ENCODE data around the gene CPNE9. TPM values are rescaled to one million over a fixed set of nuclear protein-coding genes. Genes with fewer than 3 reads are reported as not detected.

CPNE9 gene
- total RNA-seq, 1 donor from 2014 or later, result 0.52 TPM

DNA sequence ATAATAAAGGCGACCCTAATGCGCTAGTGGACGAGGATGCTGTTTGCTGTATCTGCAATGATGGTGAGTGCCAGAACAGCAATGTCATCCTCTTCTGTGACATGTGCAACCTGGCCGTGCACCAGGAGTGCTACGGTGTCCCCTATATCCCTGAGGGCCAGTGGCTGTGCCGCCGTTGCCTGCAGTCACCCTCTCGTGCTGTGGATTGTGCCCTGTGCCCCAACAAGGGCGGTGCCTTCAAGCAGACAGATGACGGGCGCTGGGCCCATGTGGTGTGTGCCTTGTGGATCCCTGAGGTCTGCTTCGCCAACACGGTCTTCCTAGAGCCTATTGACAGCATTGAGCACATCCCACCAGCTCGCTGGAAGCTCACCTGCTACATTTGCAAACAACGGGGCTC lies 35.5 kb downstream of the CPNE9 start:
- H3K9me3 ChIP-seq (ENCODE audit: control insufficient read depth in 3 of 3, low read length in 3 of 3), result no peaks in the 10 kb centered on the region
- H3K36me3 ChIP-seq (ENCODE audit: control insufficient read depth in 3 of 3, insufficient read depth in 3 of 3, low read length in 3 of 3), result peaks cover 81 to 95% (median 95%) of the 10 kb centered on the region in 3 donors
- H3K27me3 ChIP-seq (ENCODE audit: control insufficient read depth in 3 of 3, insufficient read depth in 3 of 3, low read length in 3 of 3), result no peaks in the 10 kb centered on the region
- peaks cover 1 to 3% (median 2%) of the 10 kb centered on the region in 3 donors for H3K4me1 ChIP-seq (ENCODE audit: control insufficient read depth in 3 of 3, insufficient read depth in 3 of 3, low read length in 3 of 3)
- H3K9ac ChIP-seq (ENCODE audit: low read depth in 1 of 3, low read length in 3 of 3), result no peak overlapping the region
- no peak overlapping the region for H3K4me3 ChIP-seq (ENCODE audit: low read length in 3 of 3)
- H3K27ac ChIP-seq (ENCODE audit: low read depth, low read length), result no peak overlapping the region

- peaks cover 98 to 100% (median 98%) of the 10 kb centered on the region in 3 donors for H3K36me3 ChIP-seq (ENCODE audit: control insufficient read depth in 3 of 3, insufficient read depth in 3 of 3, low read length in 3 of 3)
- no peak overlapping the region for H3K27ac ChIP-seq (ENCODE audit: low read depth, low read length)
- H3K9me3 ChIP-seq (ENCODE audit: control insufficient read depth in 3 of 3, low read length in 3 of 3), result no peaks in the 10 kb centered on the region
- no peak overlapping the region for H3K4me3 ChIP-seq (ENCODE audit: low read length in 3 of 3)
- H3K9ac ChIP-seq (ENCODE audit: low read depth in 1 of 3, low read length in 3 of 3), result no peak overlapping the region
- no peaks in the 10 kb centered on the region for H3K27me3 ChIP-seq (ENCODE audit: control insufficient read depth in 3 of 3, insufficient read depth in 3 of 3, low read length in 3 of 3)
- H3K4me1 ChIP-seq (ENCODE audit: control insufficient read depth in 3 of 3, insufficient read depth in 3 of 3, low read length in 3 of 3), result no peaks in the 10 kb centered on the region
These were observed 38.9 kb downstream of the CPNE9 start for GRCh38 chr3:9742560-9742959.

DNA sequence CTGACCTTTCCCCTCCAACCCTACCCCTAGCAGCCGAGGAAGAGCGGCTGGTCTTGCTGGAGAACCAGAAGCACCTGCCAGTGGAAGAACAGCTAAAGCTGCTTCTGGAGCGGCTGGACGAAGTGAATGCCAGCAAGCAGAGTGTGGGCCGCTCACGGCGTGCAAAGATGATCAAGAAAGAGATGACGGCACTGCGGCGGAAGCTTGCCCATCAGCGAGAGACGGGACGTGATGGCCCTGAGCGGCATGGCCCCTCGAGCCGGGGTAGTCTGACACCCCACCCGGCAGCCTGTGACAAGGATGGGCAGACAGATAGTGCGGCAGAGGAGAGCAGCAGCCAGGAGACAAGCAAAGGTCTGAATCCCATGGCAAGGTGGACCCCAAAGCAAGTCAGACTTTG lies 39.9 kb downstream of the CPNE9 start:
- H3K9me3 ChIP-seq (ENCODE audit: control insufficient read depth in 3 of 3, low read length in 3 of 3), result no peaks in the 10 kb centered on the region
- H3K36me3 ChIP-seq (ENCODE audit: control insufficient read depth in 3 of 3, insufficient read depth in 3 of 3, low read length in 3 of 3), result peaks cover 96 to 99% (median 98%) of the 10 kb centered on the region in 3 donors
- H3K4me1 ChIP-seq (ENCODE audit: control insufficient read depth in 3 of 3, insufficient read depth in 3 of 3, low read length in 3 of 3), result no peaks in the 10 kb centered on the region
- H3K9ac ChIP-seq (ENCODE audit: low read depth in 1 of 3, low read length in 3 of 3), result no peak overlapping the region
- no peak overlapping the region for H3K4me3 ChIP-seq (ENCODE audit: low read length in 3 of 3)
- H3K27ac ChIP-seq (ENCODE audit: low read depth, low read length), result no peak overlapping the region
- H3K27me3 ChIP-seq (ENCODE audit: control insufficient read depth in 3 of 3, insufficient read depth in 3 of 3, low read length in 3 of 3), result no peaks in the 10 kb centered on the region

DNA sequence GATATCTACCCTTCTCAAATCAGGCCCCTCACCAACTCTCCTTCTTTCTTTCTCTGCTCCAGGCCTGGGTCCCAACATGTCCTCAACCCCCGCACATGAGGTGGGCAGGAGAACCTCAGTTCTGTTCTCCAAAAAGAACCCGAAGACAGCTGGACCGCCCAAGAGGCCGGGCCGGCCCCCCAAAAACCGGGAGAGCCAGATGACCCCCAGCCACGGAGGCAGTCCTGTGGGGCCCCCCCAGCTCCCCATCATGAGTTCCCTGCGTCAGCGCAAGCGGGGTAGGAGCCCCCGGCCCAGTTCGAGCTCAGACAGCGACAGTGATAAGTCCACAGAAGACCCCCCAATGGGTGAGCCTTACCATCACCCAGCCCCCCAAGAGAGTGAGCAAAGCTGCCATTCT lies 40.5 kb downstream of the CPNE9 start:
- H3K27ac ChIP-seq (ENCODE audit: low read depth, low read length), result no peak overlapping the region
- peaks cover 3% of the 10 kb centered on the region in 3 donors for H3K4me1 ChIP-seq (ENCODE audit: control insufficient read depth in 3 of 3, insufficient read depth in 3 of 3, low read length in 3 of 3)
- H3K36me3 ChIP-seq (ENCODE audit: control insufficient read depth in 3 of 3, insufficient read depth in 3 of 3, low read length in 3 of 3), result peaks cover 91 to 94% (median 91%) of the 10 kb centered on the region in 3 donors
- H3K4me3 ChIP-seq (ENCODE audit: low read length in 3 of 3), result no peak overlapping the region
- no peaks in the 10 kb centered on the region for H3K9me3 ChIP-seq (ENCODE audit: control insufficient read depth in 3 of 3, low read length in 3 of 3)
- no peak overlapping the region for H3K9ac ChIP-seq (ENCODE audit: low read depth in 1 of 3, low read length in 3 of 3)
- H3K27me3 ChIP-seq (ENCODE audit: control insufficient read depth in 3 of 3, insufficient read depth in 3 of 3, low read length in 3 of 3), result no peaks in the 10 kb centered on the region

DNA sequence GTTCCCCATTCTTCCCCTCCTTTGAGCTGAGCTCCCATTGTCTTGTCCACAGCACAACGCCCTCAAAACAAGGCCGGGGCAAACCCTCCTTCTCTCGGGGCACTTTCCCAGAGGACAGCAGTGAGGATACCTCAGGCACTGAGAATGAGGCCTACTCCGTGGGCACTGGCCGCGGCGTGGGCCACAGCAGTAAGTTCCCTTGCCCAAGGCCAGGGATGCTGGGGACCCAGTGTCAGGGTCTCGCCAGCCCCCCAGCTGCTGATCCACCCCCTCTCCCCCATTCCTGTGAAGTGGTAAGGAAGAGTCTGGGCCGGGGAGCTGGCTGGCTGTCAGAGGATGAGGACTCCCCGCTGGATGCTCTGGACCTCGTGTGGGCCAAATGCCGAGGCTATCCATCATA lies 41.9 kb downstream of the CPNE9 start:
- no peak overlapping the region for H3K9ac ChIP-seq (ENCODE audit: low read depth in 1 of 3, low read length in 3 of 3)
- peaks cover 77 to 81% (median 78%) of the 10 kb centered on the region in 3 donors for H3K36me3 ChIP-seq (ENCODE audit: control insufficient read depth in 3 of 3, insufficient read depth in 3 of 3, low read length in 3 of 3)
- no peaks in the 10 kb centered on the region for H3K9me3 ChIP-seq (ENCODE audit: control insufficient read depth in 3 of 3, low read length in 3 of 3)
- no peak overlapping the region for H3K4me3 ChIP-seq (ENCODE audit: low read length in 3 of 3)
- no peaks in the 10 kb centered on the region for H3K27me3 ChIP-seq (ENCODE audit: control insufficient read depth in 3 of 3, insufficient read depth in 3 of 3, low read length in 3 of 3)
- H3K27ac ChIP-seq (ENCODE audit: low read depth, low read length), result no peak overlapping the region
- peaks cover 9 to 12% (median 11%) of the 10 kb centered on the region in 3 donors for H3K4me1 ChIP-seq (ENCODE audit: control insufficient read depth in 3 of 3, insufficient read depth in 3 of 3, low read length in 3 of 3)

DNA sequence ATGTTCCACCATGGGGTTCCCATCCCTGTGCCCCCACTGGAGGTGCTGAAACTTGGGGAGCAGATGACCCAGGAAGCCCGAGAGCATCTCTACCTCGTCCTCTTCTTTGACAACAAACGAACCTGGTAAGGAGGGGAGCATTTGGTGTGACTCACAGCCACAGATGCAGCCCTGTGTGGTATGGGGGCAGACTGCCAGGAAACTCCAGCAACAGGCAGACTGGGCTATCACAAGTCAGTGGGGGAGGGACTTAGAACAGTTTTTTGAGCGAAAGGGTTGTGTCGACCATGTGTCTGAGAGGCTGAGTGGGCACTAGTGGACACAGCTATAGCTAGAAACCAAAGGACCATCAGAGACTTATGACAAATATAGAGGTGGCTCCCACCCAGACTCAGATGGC lies 42.7 kb downstream of the CPNE9 start:
- H3K9me3 ChIP-seq (ENCODE audit: control insufficient read depth in 3 of 3, low read length in 3 of 3), result no peaks in the 10 kb centered on the region
- H3K4me3 ChIP-seq (ENCODE audit: low read length in 3 of 3), result no peak overlapping the region
- no peak overlapping the region for H3K27ac ChIP-seq (ENCODE audit: low read depth, low read length)
- no peaks in the 10 kb centered on the region for H3K27me3 ChIP-seq (ENCODE audit: control insufficient read depth in 3 of 3, insufficient read depth in 3 of 3, low read length in 3 of 3)
- peaks cover 69 to 73% (median 72%) of the 10 kb centered on the region in 3 donors for H3K36me3 ChIP-seq (ENCODE audit: control insufficient read depth in 3 of 3, insufficient read depth in 3 of 3, low read length in 3 of 3)
- H3K9ac ChIP-seq (ENCODE audit: low read depth in 1 of 3, low read length in 3 of 3), result no peak overlapping the region
- H3K4me1 ChIP-seq (ENCODE audit: control insufficient read depth in 3 of 3, insufficient read depth in 3 of 3, low read length in 3 of 3), result peaks cover 17 to 19% (median 19%) of the 10 kb centered on the region in 3 donors

GRCh38 chr3:9747267-9747666 lies 43.6 kb downstream of the CPNE9 start:
- no peak overlapping the region for H3K4me3 ChIP-seq (ENCODE audit: low read length in 3 of 3)
- H3K9ac ChIP-seq (ENCODE audit: low read depth in 1 of 3, low read length in 3 of 3), result no peak overlapping the region
- H3K9me3 ChIP-seq (ENCODE audit: control insufficient read depth in 3 of 3, low read length in 3 of 3), result no peaks in the 10 kb centered on the region
- peaks cover 23 to 25% (median 23%) of the 10 kb centered on the region in 3 donors for H3K4me1 ChIP-seq (ENCODE audit: control insufficient read depth in 3 of 3, insufficient read depth in 3 of 3, low read length in 3 of 3)
- H3K27ac ChIP-seq (ENCODE audit: low read depth, low read length), result no peak overlapping the region
- peaks cover 69 to 73% (median 70%) of the 10 kb centered on the region in 3 donors for H3K36me3 ChIP-seq (ENCODE audit: control insufficient read depth in 3 of 3, insufficient read depth in 3 of 3, low read length in 3 of 3)
- H3K27me3 ChIP-seq (ENCODE audit: control insufficient read depth in 3 of 3, insufficient read depth in 3 of 3, low read length in 3 of 3), result no peaks in the 10 kb centered on the region

DNA sequence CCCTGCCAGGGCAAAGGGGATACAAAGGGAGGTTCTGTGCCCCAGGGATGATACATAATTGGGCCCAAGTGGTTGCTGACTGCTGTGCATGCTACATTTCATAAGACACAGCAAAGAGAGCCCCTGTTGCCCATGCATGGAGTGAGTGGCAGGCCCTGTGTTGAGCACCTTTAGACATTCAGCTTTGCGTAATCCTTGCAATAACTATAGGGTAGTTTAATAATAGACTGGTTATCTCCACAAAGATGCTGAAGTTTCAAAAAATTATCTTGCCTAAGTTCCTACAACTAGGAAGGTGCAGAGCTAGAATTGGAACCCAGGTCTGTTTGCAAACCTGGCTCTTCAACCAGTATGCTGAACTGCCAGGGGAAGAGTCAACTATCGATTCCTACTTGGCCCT lies 44.4 kb downstream of the CPNE9 start:
- Histone ChIP-seq H3K27ac (ENCODE audit: low read depth, low read length) (no peak overlapping the region), H3K4me3 (ENCODE audit: low read length in 3 of 3) (no peak overlapping the region), H3K9ac (ENCODE audit: low read depth in 1 of 3, low read length in 3 of 3) (no peak overlapping the region), H3K4me1 (ENCODE audit: control insufficient read depth in 3 of 3, insufficient read depth in 3 of 3, low read length in 3 of 3) (peaks cover 23 to 25% (median 23%) of the 10 kb centered on the region in 3 donors), H3K36me3 (ENCODE audit: control insufficient read depth in 3 of 3, insufficient read depth in 3 of 3, low read length in 3 of 3) (peaks cover 64 to 68% (median 68%) of the 10 kb centered on the region in 3 donors), H3K27me3 (ENCODE audit: control insufficient read depth in 3 of 3, insufficient read depth in 3 of 3, low read length in 3 of 3) (no peaks in the 10 kb centered on the region), H3K9me3 (ENCODE audit: control insufficient read depth in 3 of 3, low read length in 3 of 3) (no peaks in the 10 kb centered on the region)

GRCh38 chr3:9749296-9749644 lies 45.6 kb downstream of the CPNE9 start:
- no peaks in the 10 kb centered on the region for H3K27me3 ChIP-seq (ENCODE audit: control insufficient read depth in 3 of 3, insufficient read depth in 3 of 3, low read length in 3 of 3)
- peak overlapping the region; percentile 79 to 98 (median 95) for H3K4me3 ChIP-seq (ENCODE audit: low read length in 3 of 3)
- peak overlapping the region; percentile 89 to 92 (median 90) for H3K9ac ChIP-seq (ENCODE audit: low read depth in 1 of 3, low read length in 3 of 3)
- H3K27ac ChIP-seq (ENCODE audit: low read depth, low read length), result peak overlapping the region; percentile 82
- H3K9me3 ChIP-seq (ENCODE audit: control insufficient read depth in 3 of 3, low read length in 3 of 3), result no peaks in the 10 kb centered on the region
- H3K4me1 ChIP-seq (ENCODE audit: control insufficient read depth in 3 of 3, insufficient read depth in 3 of 3, low read length in 3 of 3), result peaks cover 23 to 25% (median 23%) of the 10 kb centered on the region in 3 donors
- peaks cover 55 to 59% (median 57%) of the 10 kb centered on the region in 3 donors for H3K36me3 ChIP-seq (ENCODE audit: control insufficient read depth in 3 of 3, insufficient read depth in 3 of 3, low read length in 3 of 3)

- Histone ChIP-seq H3K9me3 (ENCODE audit: control insufficient read depth in 3 of 3, low read length in 3 of 3) (no peaks in the 10 kb centered on the region), H3K4me1 (ENCODE audit: control insufficient read depth in 3 of 3, insufficient read depth in 3 of 3, low read length in 3 of 3) (peaks cover 26 to 30% (median 27%) of the 10 kb centered on the region in 3 donors), H3K4me3 (ENCODE audit: low read length in 3 of 3) (peak within 1 kb of the TSS; percentile 94 to 98 (median 95)), H3K27ac (ENCODE audit: low read depth, low read length) (peak within 1 kb of the TSS; percentile 82), H3K36me3 (ENCODE audit: control insufficient read depth in 3 of 3, insufficient read depth in 3 of 3, low read length in 3 of 3) (peaks cover 54 to 57% (median 56%) of the 10 kb centered on the region in 3 donors), H3K9ac (ENCODE audit: low read depth in 1 of 3, low read length in 3 of 3) (peak within 1 kb of the TSS; percentile 89 to 92 (median 90)), H3K27me3 (ENCODE audit: control insufficient read depth in 3 of 3, insufficient read depth in 3 of 3, low read length in 3 of 3) (no peaks in the 10 kb centered on the region)
These were observed 46.3 kb downstream of the CPNE9 start, which contains the start of gene OGG1 for GRCh38 chr3:9749645-9750555. OGG1 (plus strand) TSS chr3:9749952; CDS start chr3:9750287, 335 bp downstream.

Data from skeletal muscle tissue (tissue), 4 donors.